CD4-positive, alpha-beta T cell (primary cell): ENCODE results near the gene NINL. TPM values are rescaled to one million over a fixed set of nuclear protein-coding genes. Genes with fewer than 3 reads are reported as not detected.

Experiments used
- ATAC-seq: fragments of 200-7000 bp; cut with Tn5 transposase; one replicate; pipeline ENCODE4 v1.10.0; 2022; ENCODE audit warnings: mild to moderate bottlenecking; ENCODE audit not compliant: poor library complexity
- CTCF ChIA-PET: fragments of 350-600 bp; sonication (Branson Sonifier 250); formaldehyde crosslinking; loops from one replicate; lab custom pipeline; 2021; ENCODE audit warnings: antibody characterized with exemption, inconsistent platforms; lab: Charles Lee
- POLR2A ChIA-PET: fragments of 350-600 bp; sonication (Branson Sonifier 250); formaldehyde crosslinking; loops from one replicate; lab custom pipeline; 2021; ENCODE audit warnings: antibody characterized with exemption, inconsistent platforms; lab: Charles Lee
- DNase-seq, 14 experiments: peaks; one replicate each; pipeline ENCODE4 v3.0.0-alpha.2; 2013 to 2020; ENCODE audit warnings: mixed read lengths in 2 of 14
- H3K27ac ChIP-seq, 2 donors: one replicate each; pipeline versions ENCODE4 v1.5.1 to v1.7.0; 2013; ENCODE audit warnings: low read length in 2 of 2, low read depth in 1 of 2, mild to moderate bottlenecking in 1 of 2
- H3K27me3 ChIP-seq, 2 experiments: 1 replicate in 1 of 2; 2 replicates in 1 of 2; pipeline versions ENCODE4 v1.6.1 to v1.7.0; 2013; ENCODE audit warnings: low read length in 2 of 2, control low read depth in 1 of 2, mild to moderate bottlenecking in 1 of 2, moderate library complexity in 1 of 2; ENCODE audit not compliant: insufficient read depth in 2 of 2, control insufficient read depth in 1 of 2
- H3K36me3 ChIP-seq: one replicate; pipeline ENCODE4 v1.6.1; 2013; ENCODE audit warnings: low read length, control low read depth; ENCODE audit not compliant: insufficient read depth
- H3K4me1 ChIP-seq: one replicate; pipeline ENCODE4 v1.6.1; 2013; ENCODE audit warnings: low read length, control low read depth; ENCODE audit not compliant: insufficient read depth
- H3K4me3 ChIP-seq: one replicate; pipeline ENCODE4 v1.5.1; 2013; ENCODE audit warnings: mild to moderate bottlenecking, low read length, moderate library complexity
- H3K9me3 ChIP-seq, 2 experiments: 1 replicate in 1 of 2; 2 replicates in 1 of 2; pipeline versions ENCODE4 v1.6.1 to v1.7.0; 2013; ENCODE audit warnings: low read length in 2 of 2, mild to moderate bottlenecking in 2 of 2, control low read depth in 1 of 2, moderate library complexity in 1 of 2; ENCODE audit not compliant: control insufficient read depth in 1 of 2, insufficient read depth in 1 of 2
- H3K27ac Mint-ChIP-seq: one replicate; pipeline ENCODE4 v1.8.0; 2020; ENCODE audit warnings: mixed read lengths
- H3K27me3 Mint-ChIP-seq: one replicate; pipeline ENCODE4 v1.8.0; 2021; ENCODE audit warnings: mixed read lengths
- H3K36me3 Mint-ChIP-seq: one replicate; pipeline ENCODE4 v1.8.0; 2021; ENCODE audit warnings: low read depth, mixed read lengths
- H3K4me1 Mint-ChIP-seq: one replicate; pipeline ENCODE4 v1.8.0; 2021; ENCODE audit warnings: low read depth, mixed read lengths
- H3K4me3 Mint-ChIP-seq: one replicate; pipeline ENCODE4 v1.8.0; 2020; ENCODE audit warnings: mild to moderate bottlenecking, mixed read lengths
- H3K9me3 Mint-ChIP-seq: one replicate; pipeline ENCODE4 v1.8.0; 2020; ENCODE audit warnings: mixed read lengths
- CTCF ChIP-seq: fragments of 200-600 bp; IDR thresholded peaks from one replicate; pipeline ENCODE4 v1.8.0; 2022; ENCODE audit warnings: antibody characterized with exemption, mild to moderate bottlenecking
- intact Hi-C, 2 experiments: fragments of 100-400 bp; cut with DNase I in 1 of 2; cut with micrococcal nuclease in 1 of 2; formaldehyde crosslinking; loops; one replicate each; pipeline versions ENCODE4 v1.15.1 to v1.9.0; 2023 to 2025; cut with DNase I, micrococcal nuclease
- total RNA-seq, 174 experiments: library from RNA in 2 of 174; stranded (reverse) in 2 of 174; gene quantifications; one replicate each; pipeline ENCODE4 v1.2.3 and lab custom pipeline; 2021 to 2026

Gene NINL
- total RNA-seq, 2 experiments from 2014 or later: 2.7 to 4.0 TPM

GRCh38 chr20:25629816-25630499 is 44.6 kb upstream of the NINL start:
- peaks cover 0 to 8% of the 10 kb centered on the region in 2 experiments for H3K9me3 ChIP-seq
- ChIA-PET POLR2A (no interaction called here), CTCF (no interaction called here)
- no peak for TF ChIP-seq CTCF
- no peaks in the 10 kb centered on the region for H3K36me3 ChIP-seq
- no peaks in the 10 kb centered on the region for H3K27me3 ChIP-seq
- no peak overlapping the region for H3K27ac Mint-ChIP-seq
- H3K4me1 Mint-ChIP-seq: no peaks in the 10 kb centered on the region
- no peak for ATAC-seq
- H3K4me3 Mint-ChIP-seq: no peak overlapping the region
- DNase-seq: no peak
- H3K27me3 Mint-ChIP-seq: no peaks in the 10 kb centered on the region
- peaks cover 15% of the 10 kb centered on the region for H3K36me3 Mint-ChIP-seq
- no peak overlapping the region for H3K4me3 ChIP-seq
- no peaks in the 10 kb centered on the region for H3K4me1 ChIP-seq
- H3K9me3 Mint-ChIP-seq: peaks cover 7% of the 10 kb centered on the region
- H3K27ac ChIP-seq: no peak overlapping the region
- intact Hi-C loops: loop anchor here in 1 of 2 experiments (5.0 kb wide), 1 partner anchor 238 kb away; the partner anchor contains the start of gene ABHD12

- no peak for TF ChIP-seq CTCF
- no peak overlapping the region for H3K27ac Mint-ChIP-seq
- DNase-seq (no peak), ATAC-seq (no peak)
- Histone ChIP-seq H3K27me3 (no peaks in the 10 kb centered on the region), H3K4me3 (no peak overlapping the region), H3K4me1 (peaks cover 19% of the 10 kb centered on the region), H3K36me3 (no peaks in the 10 kb centered on the region), H3K27ac (no peak overlapping the region), H3K9me3 (peaks cover 0 to 8% of the 10 kb centered on the region in 2 experiments)
- H3K9me3 Mint-ChIP-seq: peaks cover 7% of the 10 kb centered on the region
- intact Hi-C loops: loop anchor here in 1 of 2 experiments (5.0 kb wide), 1 partner anchor 234 kb away; the partner anchor contains the start of gene ABHD12
- ChIA-PET CTCF (no interaction called here), POLR2A (no interaction called here)
- H3K27me3 Mint-ChIP-seq: no peaks in the 10 kb centered on the region
- peaks cover 22% of the 10 kb centered on the region for H3K4me1 Mint-ChIP-seq
- H3K36me3 Mint-ChIP-seq: peaks cover 14% of the 10 kb centered on the region
- H3K4me3 Mint-ChIP-seq: no peak overlapping the region
Measured at GRCh38 chr20:25626779-25627178, 41.4 kb upstream of the NINL start.

- no peak for ATAC-seq
- Histone ChIP-seq H3K27ac (peak overlapping the region in 1 of 2 donors; percentile 21), H3K27me3 (no peaks in the 10 kb centered on the region), H3K36me3 (no peaks in the 10 kb centered on the region), H3K4me3 (peak overlapping the region; percentile 69), H3K4me1 (peaks cover 19% of the 10 kb centered on the region), H3K9me3 (peaks cover 0 to 8% of the 10 kb centered on the region in 2 experiments)
- intact Hi-C loops: loop anchor here in 1 of 2 experiments (2.0 to 5.0 kb wide), 2 partner anchors 72 to 427 kb away; partner anchors contain the start of genes ENTPD6 and ZNF337
- Mint-ChIP-seq H3K4me3 (peak overlapping the region; percentile 96), H3K36me3 (peaks cover 14% of the 10 kb centered on the region), H3K9me3 (peaks cover 3% of the 10 kb centered on the region), H3K4me1 (peaks cover 22% of the 10 kb centered on the region), H3K27me3 (no peaks in the 10 kb centered on the region), H3K27ac (peak overlapping the region; percentile 88)
- DNase-seq: no peak
- no peak for TF ChIP-seq CTCF
- POLR2A ChIA-PET: no interaction called here
- CTCF ChIA-PET: no interaction called here
Measured at GRCh38 chr20:25624500-25624939, 39.2 kb upstream of the NINL start.
